ENCODE results near the gene ITPR2.

The ITPR2 gene

GRCh38 chr12:26699237-26699636 is 133.8 kb downstream of the ITPR2 start:
- no peak overlapping the region for H3K4me3 ChIP-seq (ENCODE audit: low read depth, low read length)
- no peaks in the 10 kb centered on the region for H3K27me3 ChIP-seq
- H3K36me3 ChIP-seq = no peaks in the 10 kb centered on the region
- H3K9me3 ChIP-seq = no peaks in the 10 kb centered on the region
- TF ChIP-seq, protein P1, sequence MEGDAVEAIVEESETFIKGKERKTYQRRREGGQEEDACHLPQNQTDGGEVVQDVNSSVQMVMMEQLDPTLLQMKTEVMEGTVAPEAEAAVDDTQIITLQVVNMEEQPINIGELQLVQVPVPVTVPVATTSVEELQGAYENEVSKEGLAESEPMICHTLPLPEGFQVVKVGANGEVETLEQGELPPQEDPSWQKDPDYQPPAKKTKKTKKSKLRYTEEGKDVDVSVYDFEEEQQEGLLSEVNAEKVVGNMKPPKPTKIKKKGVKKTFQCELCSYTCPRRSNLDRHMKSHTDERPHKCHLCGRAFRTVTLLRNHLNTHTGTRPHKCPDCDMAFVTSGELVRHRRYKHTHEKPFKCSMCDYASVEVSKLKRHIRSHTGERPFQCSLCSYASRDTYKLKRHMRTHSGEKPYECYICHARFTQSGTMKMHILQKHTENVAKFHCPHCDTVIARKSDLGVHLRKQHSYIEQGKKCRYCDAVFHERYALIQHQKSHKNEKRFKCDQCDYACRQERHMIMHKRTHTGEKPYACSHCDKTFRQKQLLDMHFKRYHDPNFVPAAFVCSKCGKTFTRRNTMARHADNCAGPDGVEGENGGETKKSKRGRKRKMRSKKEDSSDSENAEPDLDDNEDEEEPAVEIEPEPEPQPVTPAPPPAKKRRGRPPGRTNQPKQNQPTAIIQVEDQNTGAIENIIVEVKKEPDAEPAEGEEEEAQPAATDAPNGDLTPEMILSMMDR (IDR thresholded peaks at IDR 0.05; ENCODE audit: low read depth, low read length) = no peak
- DNase-seq = no peak
- H3K4me1 ChIP-seq = no peaks in the 10 kb centered on the region

DNA sequence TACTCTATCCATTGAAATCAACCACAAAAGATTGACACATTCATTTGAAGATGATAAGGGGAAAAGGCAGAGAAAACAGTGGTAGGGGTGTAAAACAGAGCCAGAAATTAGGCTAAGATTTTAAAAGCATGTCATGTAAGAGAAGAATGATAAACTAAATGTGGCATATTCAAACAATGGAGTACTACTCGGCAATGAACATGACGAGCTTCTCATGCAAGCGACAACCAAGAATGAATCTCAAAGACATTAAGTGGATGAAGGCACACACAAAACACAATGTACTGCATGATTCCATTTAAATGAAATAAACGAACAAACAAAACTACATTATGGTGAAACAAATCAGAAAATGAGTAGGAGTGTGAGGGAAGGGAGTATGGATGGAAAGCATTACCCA is 134.8 kb downstream of the ITPR2 start:
- Histone ChIP-seq H3K36me3 (no peaks in the 10 kb centered on the region), H3K9me3 (no peaks in the 10 kb centered on the region), H3K27me3 (no peaks in the 10 kb centered on the region), H3K4me3 (ENCODE audit: low read depth, low read length) (no peak overlapping the region), H3K4me1 (no peaks in the 10 kb centered on the region)
- DNase-seq = no peak
- TF ChIP-seq, protein P1 (IDR thresholded peaks at IDR 0.05; ENCODE audit: low read depth, low read length) = no peak

DNA sequence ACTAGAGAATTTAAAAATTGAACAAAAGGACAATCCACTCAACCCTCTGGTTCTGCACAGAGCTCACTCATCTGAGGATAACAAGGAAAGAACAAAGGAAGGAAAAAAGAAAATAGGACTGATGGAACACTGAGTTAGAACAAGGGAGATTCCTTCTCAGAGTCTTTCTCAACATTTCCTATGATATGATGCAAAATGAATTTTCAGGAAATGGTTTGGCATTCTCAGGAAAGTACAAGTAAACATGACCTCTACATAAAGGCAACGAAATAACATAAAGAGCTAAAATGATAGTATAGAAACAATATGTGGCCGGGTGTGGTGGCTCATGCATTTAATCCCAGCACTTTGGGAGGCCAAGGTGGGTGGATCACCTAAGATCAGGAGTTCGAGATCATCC is 135.8 kb downstream of the ITPR2 start:
- TF ChIP-seq, protein P1 (IDR thresholded peaks at IDR 0.05; ENCODE audit: low read depth, low read length) = no peak
- Histone ChIP-seq H3K27me3 (no peaks in the 10 kb centered on the region), H3K9me3 (no peaks in the 10 kb centered on the region), H3K36me3 (no peaks in the 10 kb centered on the region), H3K4me3 (ENCODE audit: low read depth, low read length) (no peak overlapping the region), H3K4me1 (no peaks in the 10 kb centered on the region)
- DNase-seq = no peak

GRCh38 chr12:26696613-26697092 is 136.3 kb downstream of the ITPR2 start:
- DNase-seq = no peak
- Histone ChIP-seq H3K4me1 (no peaks in the 10 kb centered on the region), H3K9me3 (no peaks in the 10 kb centered on the region), H3K36me3 (no peaks in the 10 kb centered on the region), H3K27me3 (no peaks in the 10 kb centered on the region), H3K4me3 (ENCODE audit: low read depth, low read length) (no peak overlapping the region)
- TF ChIP-seq, protein P1 (IDR thresholded peaks at IDR 0.05; ENCODE audit: low read depth, low read length) = no peak

GRCh38 chr12:26696048-26696612 is 136.9 kb downstream of the ITPR2 start:
- TF ChIP-seq, protein P1 (IDR thresholded peaks at IDR 0.05; ENCODE audit: low read depth, low read length) = no peak
- no peak overlapping the region for H3K4me3 ChIP-seq (ENCODE audit: low read depth, low read length)
- H3K27me3 ChIP-seq = no peaks in the 10 kb centered on the region
- no peak for DNase-seq
- no peaks in the 10 kb centered on the region for H3K36me3 ChIP-seq
- peaks cover 3% of the 10 kb centered on the region; the same call in 1 of the 2 replicates for H3K4me1 ChIP-seq
- no peaks in the 10 kb centered on the region for H3K9me3 ChIP-seq

- H3K9me3 ChIP-seq = no peaks in the 10 kb centered on the region
- DNase-seq = no peak
- no peaks in the 10 kb centered on the region for H3K27me3 ChIP-seq
- H3K4me3 ChIP-seq (ENCODE audit: low read depth, low read length) = no peak overlapping the region
- peaks cover 3% of the 10 kb centered on the region; the same call in 1 of the 2 replicates for H3K4me1 ChIP-seq
- no peaks in the 10 kb centered on the region for H3K36me3 ChIP-seq
- TF ChIP-seq, protein P1 (IDR thresholded peaks at IDR 0.05; ENCODE audit: low read depth, low read length) = no peak
These were observed 138.6 kb downstream of the ITPR2 start for GRCh38 chr12:26694402-26694801.
